ENCODE measurements around the gene TOR4A. TPM values are rescaled to one million over a fixed set of nuclear protein-coding genes. Genes with fewer than 3 reads are reported as not detected.

TOR4A gene
- total and polyA plus RNA-seq, 2 experiments from 2014 or later, result 4.1 to 29.6 TPM

DNA sequence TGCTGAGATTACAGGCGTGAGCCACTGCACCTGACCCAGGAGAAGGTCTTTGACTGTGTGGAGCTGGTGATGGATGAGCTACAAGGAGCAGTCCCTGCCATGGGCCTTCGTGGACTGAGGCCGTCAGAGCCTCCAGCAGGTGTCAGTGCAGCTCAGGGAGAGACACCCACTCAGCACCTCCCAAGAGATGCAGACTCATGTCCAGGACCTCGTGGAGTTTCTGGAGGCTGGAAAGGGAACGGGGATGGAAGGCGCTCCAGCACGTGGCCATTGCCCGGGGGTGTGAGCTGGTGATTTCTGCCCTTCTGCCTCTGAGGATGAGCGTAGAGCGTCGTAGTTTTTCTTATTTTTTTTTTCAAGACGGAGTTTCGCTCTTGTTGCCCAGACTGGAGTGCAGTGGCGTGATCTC is 9.5 kb downstream of the TOR4A start:
- no peaks in the 10 kb centered on the region for H3K36me3 ChIP-seq (ENCODE audit: low read depth)
- in situ Hi-C loops (cut with MboI), result loop anchor here (10.0 kb wide), 1 partner anchor 238 kb away; no protein-coding TSS in a partner anchor
- H3K9me3 ChIP-seq (ENCODE audit: low read depth), result no peaks in the 10 kb centered on the region
- TF ChIP-seq EZH2 (IDR thresholded peaks at IDR 0.05; ENCODE audit: insufficient read depth, poor library complexity, severe bottlenecking) (no peak), EZH2phosphoT487 (IDR thresholded peaks at IDR 0.05; ENCODE audit: insufficient read depth, low read depth) (no peak)
- H3K9me2 ChIP-seq (ENCODE audit: insufficient read depth), result no peaks in the 10 kb centered on the region
- H3K9ac ChIP-seq, result no peak overlapping the region
- H3F3A ChIP-seq (ENCODE audit: insufficient read depth), result peaks cover 5% of the 10 kb centered on the region; the same call in 1 of the 2 replicates
- H4K20me1 ChIP-seq (ENCODE audit: insufficient read depth), result no peaks in the 10 kb centered on the region
- no peak overlapping the region for H3K27ac ChIP-seq
- H3K4me2 ChIP-seq (ENCODE audit: unreplicated experiment), result no peak overlapping the region
- 53% methylated on average over 14 of the region's 14 CpGs for WGBS, 2 experiments (ENCODE audit: low coverage in 1 of 2, low lambda C conversion rate in 2 of 2, missing lambda C conversion rate in 2 of 2)
- DNase-seq, result peak; percentile 66
- H2AFZ ChIP-seq, result no peak overlapping the region
- no peaks in the 10 kb centered on the region for H3K79me2 ChIP-seq (ENCODE audit: insufficient read depth)
- H3K27me3 ChIP-seq (replicated peaks; ENCODE audit: insufficient read depth), result no peaks in the 10 kb centered on the region
- H3K4me3 ChIP-seq, result no peak overlapping the region
- no peaks in the 10 kb centered on the region for H3K4me1 ChIP-seq (ENCODE audit: insufficient read depth)

DNA sequence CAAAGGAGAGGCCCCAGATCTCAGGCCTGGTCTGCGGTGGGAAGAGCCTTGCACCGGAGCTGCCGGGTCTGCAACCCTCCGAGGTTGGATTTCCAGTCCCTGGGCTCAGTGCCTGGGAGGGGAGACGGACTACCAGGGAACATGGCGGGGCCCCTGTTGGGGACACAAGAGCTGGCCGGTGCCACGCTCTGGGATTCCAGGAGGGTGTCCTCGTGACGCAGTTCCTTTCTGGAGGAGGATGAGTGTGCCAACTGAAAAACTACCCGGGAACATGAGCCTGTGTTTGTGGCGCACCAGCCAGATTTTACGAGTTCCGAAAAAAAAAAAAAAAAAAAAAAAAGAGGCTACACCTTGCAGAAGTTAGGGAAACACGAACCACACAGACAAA is 15.6 kb downstream of the TOR4A start:
- H3K9ac ChIP-seq, result no peak overlapping the region
- no peak overlapping the region for H2AFZ ChIP-seq
- no peak for DNase-seq
- WGBS, 2 experiments (ENCODE audit: low coverage in 1 of 2, low lambda C conversion rate in 2 of 2, missing lambda C conversion rate in 2 of 2), result 62 to 65% methylated on average over 15 of the region's 15 CpGs
- H4K20me1 ChIP-seq (ENCODE audit: insufficient read depth), result no peaks in the 10 kb centered on the region
- TF ChIP-seq EZH2phosphoT487 (IDR thresholded peaks at IDR 0.05; ENCODE audit: insufficient read depth, low read depth) (no peak), EZH2 (IDR thresholded peaks at IDR 0.05; ENCODE audit: insufficient read depth, poor library complexity, severe bottlenecking) (no peak)
- no peaks in the 10 kb centered on the region for H3K36me3 ChIP-seq (ENCODE audit: low read depth)
- no peaks in the 10 kb centered on the region for H3K9me2 ChIP-seq (ENCODE audit: insufficient read depth)
- H3K4me2 ChIP-seq (ENCODE audit: unreplicated experiment), result no peak overlapping the region
- H3K4me3 ChIP-seq, result no peak overlapping the region
- H3F3A ChIP-seq (ENCODE audit: insufficient read depth), result no peaks in the 10 kb centered on the region
- H3K27ac ChIP-seq, result no peak overlapping the region
- no peaks in the 10 kb centered on the region for H3K9me3 ChIP-seq (ENCODE audit: low read depth)
- peaks cover 12% of the 10 kb centered on the region for H3K27me3 ChIP-seq (replicated peaks; ENCODE audit: insufficient read depth)
- in situ Hi-C loops (cut with MboI), result loop anchor here (10.0 kb wide), 1 partner anchor 112 kb away; no protein-coding TSS in a partner anchor
- no peaks in the 10 kb centered on the region for H3K4me1 ChIP-seq (ENCODE audit: insufficient read depth)
- no peaks in the 10 kb centered on the region for H3K79me2 ChIP-seq (ENCODE audit: insufficient read depth)

DNA sequence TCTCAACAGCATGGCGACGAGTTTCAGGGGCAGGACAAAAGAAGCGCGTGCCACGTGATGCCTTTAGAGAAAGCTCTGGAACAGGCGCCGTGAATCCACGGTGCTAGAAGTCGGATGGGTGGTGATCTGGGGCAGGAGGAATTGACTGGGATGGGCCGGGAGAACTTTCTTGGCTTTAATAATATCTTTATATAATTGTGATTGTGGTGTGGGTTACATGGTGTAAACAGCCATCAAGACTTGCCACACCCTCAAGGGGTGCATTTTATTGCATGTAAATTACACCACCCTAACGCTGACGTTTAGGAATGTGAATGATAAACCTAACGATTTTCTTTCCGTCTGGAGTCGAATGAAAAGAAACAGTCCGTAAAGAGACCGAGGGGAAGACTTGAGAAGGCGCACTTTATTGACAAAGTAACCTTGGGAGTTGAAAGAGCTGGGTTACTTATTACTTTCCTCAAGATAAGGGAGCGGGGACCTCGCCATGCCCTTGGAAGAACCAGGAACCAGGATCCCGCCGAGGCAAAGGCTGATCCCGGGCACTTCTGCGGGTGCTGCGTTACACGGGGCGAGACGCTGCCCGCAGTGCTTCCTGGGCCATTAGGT is 16.1 kb downstream of the TOR4A start:
- H2AFZ ChIP-seq, result no peak overlapping the region
- in situ Hi-C loops (cut with MboI), result loop anchor here (10.0 kb wide), 1 partner anchor 111 kb away; no protein-coding TSS in a partner anchor
- H3K27me3 ChIP-seq (replicated peaks; ENCODE audit: insufficient read depth), result peaks cover 17% of the 10 kb centered on the region
- no peak overlapping the region for H3K9ac ChIP-seq
- no peaks in the 10 kb centered on the region for H3K4me1 ChIP-seq (ENCODE audit: insufficient read depth)
- H3F3A ChIP-seq (ENCODE audit: insufficient read depth), result no peaks in the 10 kb centered on the region
- TF ChIP-seq EZH2 (IDR thresholded peaks at IDR 0.05; ENCODE audit: insufficient read depth, poor library complexity, severe bottlenecking), result no peak
- no peak for TF ChIP-seq EZH2phosphoT487 (IDR thresholded peaks at IDR 0.05; ENCODE audit: insufficient read depth, low read depth)
- no peaks in the 10 kb centered on the region for H4K20me1 ChIP-seq (ENCODE audit: insufficient read depth)
- no peak overlapping the region for H3K4me2 ChIP-seq (ENCODE audit: unreplicated experiment)
- DNase-seq, result no peak
- H3K79me2 ChIP-seq (ENCODE audit: insufficient read depth), result no peaks in the 10 kb centered on the region
- no peaks in the 10 kb centered on the region for H3K9me3 ChIP-seq (ENCODE audit: low read depth)
- 84% methylated on average over 29 of the region's 29 CpGs for WGBS, 2 experiments (ENCODE audit: low coverage in 1 of 2, low lambda C conversion rate in 2 of 2, missing lambda C conversion rate in 2 of 2)
- H3K36me3 ChIP-seq (ENCODE audit: low read depth), result no peaks in the 10 kb centered on the region
- H3K4me3 ChIP-seq, result no peak overlapping the region
- no peak overlapping the region for H3K27ac ChIP-seq
- H3K9me2 ChIP-seq (ENCODE audit: insufficient read depth), result no peaks in the 10 kb centered on the region

DNA sequence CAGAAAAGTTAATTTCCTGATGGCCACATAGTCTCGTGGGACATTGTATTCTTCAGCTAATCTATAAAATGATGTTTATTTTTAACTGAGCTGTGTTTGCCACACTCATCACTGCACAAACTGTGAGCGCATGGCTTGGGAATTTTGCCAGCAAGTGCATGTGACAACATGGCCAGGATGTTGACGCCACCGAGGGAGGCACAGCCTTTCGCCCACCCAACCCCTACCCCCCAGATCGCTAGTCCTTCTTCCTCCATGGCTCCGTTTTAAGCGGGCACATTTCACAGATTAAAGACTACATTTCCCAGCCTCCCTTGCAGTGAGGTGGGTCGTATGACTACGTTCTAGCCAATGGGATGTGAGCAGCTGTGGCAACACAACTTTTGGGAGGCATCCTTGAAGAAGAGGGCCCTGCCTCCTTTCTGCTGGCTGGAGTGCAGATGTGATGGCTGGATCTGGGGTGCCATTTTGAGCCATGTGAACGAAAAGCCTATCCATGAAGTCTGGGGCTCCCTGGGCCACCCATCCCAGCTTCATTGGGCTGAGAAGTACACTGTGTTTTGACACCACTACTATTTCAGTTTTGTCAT is 16.7 kb downstream of the TOR4A start:
- H3K79me2 ChIP-seq (ENCODE audit: insufficient read depth), result no peaks in the 10 kb centered on the region
- H3K9me3 ChIP-seq (ENCODE audit: low read depth), result no peaks in the 10 kb centered on the region
- no peak overlapping the region for H2AFZ ChIP-seq
- in situ Hi-C loops (cut with MboI), result loop anchor here (10.0 kb wide), 1 partner anchor 111 kb away; no protein-coding TSS in a partner anchor
- H3K27ac ChIP-seq, result no peak overlapping the region
- H3K27me3 ChIP-seq (replicated peaks; ENCODE audit: insufficient read depth), result peaks cover 22% of the 10 kb centered on the region
- no peak overlapping the region for H3K4me3 ChIP-seq
- no peaks in the 10 kb centered on the region for H4K20me1 ChIP-seq (ENCODE audit: insufficient read depth)
- DNase-seq, result peak; percentile 64
- no peaks in the 10 kb centered on the region for H3K36me3 ChIP-seq (ENCODE audit: low read depth)
- no peak overlapping the region for H3K9ac ChIP-seq
- WGBS, 2 experiments (ENCODE audit: low coverage in 1 of 2, low lambda C conversion rate in 2 of 2, missing lambda C conversion rate in 2 of 2), result 50 to 56% methylated on average over 11 of the region's 11 CpGs
- no peaks in the 10 kb centered on the region for H3F3A ChIP-seq (ENCODE audit: insufficient read depth)
- TF ChIP-seq EZH2 (IDR thresholded peaks at IDR 0.05; ENCODE audit: insufficient read depth, poor library complexity, severe bottlenecking) (no peak), EZH2phosphoT487 (IDR thresholded peaks at IDR 0.05; ENCODE audit: insufficient read depth, low read depth) (no peak)
- H3K9me2 ChIP-seq (ENCODE audit: insufficient read depth), result no peaks in the 10 kb centered on the region
- no peaks in the 10 kb centered on the region for H3K4me1 ChIP-seq (ENCODE audit: insufficient read depth)
- no peak overlapping the region for H3K4me2 ChIP-seq (ENCODE audit: unreplicated experiment)
